ENCODE data around the gene C11orf24. TPM values are rescaled to one million over a fixed set of nuclear protein-coding genes. Genes with fewer than 3 reads are reported as not detected.

Gene C11orf24
- total and polyA plus RNA-seq, 11 donors, result 17.6 to 60.5 (median 33.6) TPM

DNA sequence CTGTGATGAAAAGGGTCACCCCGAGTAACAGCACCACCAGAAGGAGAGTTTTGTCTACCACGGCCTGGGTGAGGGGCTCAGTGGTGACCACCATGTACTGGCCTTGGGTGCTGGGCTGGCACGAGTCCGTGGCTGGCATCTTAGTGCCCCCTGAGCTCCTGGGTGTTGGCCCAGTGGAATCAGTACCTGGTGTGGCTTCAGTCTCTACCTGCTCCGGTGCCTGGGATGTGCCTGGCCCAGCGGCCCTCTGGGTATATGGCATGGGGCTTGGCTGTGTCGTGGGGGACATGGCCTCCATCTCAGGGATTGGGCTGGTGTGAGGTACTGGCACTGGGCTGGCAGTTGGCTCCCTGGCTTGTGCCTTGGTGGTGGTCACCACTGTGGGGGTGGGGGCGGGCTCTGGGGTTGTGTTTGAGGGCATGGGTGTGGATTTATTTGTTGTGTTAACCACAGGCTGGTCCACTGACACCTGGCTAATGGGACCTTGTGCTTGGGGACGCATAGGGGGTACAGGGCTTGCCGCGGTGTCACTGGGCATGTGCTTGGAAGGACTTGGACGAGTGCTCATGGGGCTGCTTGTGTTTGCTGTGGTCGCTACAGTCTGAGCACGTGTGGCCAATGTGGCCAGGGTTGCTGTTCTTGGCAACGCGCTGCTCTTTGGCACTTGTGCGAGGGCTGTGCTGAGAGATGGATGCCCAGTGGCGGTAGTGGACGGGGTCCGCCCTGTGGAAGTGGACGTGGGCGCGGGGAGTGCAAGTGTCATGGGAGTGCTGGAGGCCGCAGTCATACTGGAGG, 9.8 kb downstream of the C11orf24 start:
- TF ChIP-seq, protein P1, sequence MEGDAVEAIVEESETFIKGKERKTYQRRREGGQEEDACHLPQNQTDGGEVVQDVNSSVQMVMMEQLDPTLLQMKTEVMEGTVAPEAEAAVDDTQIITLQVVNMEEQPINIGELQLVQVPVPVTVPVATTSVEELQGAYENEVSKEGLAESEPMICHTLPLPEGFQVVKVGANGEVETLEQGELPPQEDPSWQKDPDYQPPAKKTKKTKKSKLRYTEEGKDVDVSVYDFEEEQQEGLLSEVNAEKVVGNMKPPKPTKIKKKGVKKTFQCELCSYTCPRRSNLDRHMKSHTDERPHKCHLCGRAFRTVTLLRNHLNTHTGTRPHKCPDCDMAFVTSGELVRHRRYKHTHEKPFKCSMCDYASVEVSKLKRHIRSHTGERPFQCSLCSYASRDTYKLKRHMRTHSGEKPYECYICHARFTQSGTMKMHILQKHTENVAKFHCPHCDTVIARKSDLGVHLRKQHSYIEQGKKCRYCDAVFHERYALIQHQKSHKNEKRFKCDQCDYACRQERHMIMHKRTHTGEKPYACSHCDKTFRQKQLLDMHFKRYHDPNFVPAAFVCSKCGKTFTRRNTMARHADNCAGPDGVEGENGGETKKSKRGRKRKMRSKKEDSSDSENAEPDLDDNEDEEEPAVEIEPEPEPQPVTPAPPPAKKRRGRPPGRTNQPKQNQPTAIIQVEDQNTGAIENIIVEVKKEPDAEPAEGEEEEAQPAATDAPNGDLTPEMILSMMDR (IDR thresholded peaks at IDR 0.05), result no peak
- TF ChIP-seq POLR2A (IDR thresholded peaks at IDR 0.05), result no peak
- Histone ChIP-seq H3K27ac (no peak overlapping the region), H3K27me3 (no peaks in the 10 kb centered on the region), H3K9me3 (no peaks in the 10 kb centered on the region), H3K4me3 (no peak overlapping the region), H3K4me1 (peaks cover 0 to 18% (median 9%) of the 10 kb centered on the region in 12 donors), H3K36me3 (peaks cover 0 to 67% (median 60%) of the 10 kb centered on the region in 9 donors)
- DNase-seq (no peak), ATAC-seq (no peak)
- WGBS, 4 donors, result 93 to 96% (median 95%) methylated on average over 20 to 24 of the region's 24 CpGs
- intact Hi-C loops (cut with DNase I), result no loop called here

DNA sequence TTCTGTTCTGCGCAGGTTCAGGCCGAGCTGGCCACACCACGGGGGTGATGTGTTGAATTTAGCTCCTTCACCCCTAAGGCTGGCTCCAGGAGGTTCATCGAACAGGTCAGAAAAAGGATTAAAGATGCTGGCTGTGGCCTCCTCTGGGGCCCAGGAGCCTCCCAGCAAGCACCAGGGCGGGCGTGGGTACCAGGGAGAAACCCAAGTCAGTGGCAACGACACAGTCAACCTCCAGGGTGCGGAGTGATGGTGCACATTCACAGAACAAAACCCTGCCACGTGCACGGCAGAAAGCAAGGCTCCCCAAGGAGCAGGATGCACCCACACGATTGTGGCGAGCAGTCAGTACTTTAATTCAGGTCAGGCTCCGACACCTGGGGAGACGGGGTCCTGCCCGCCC, 10.8 kb downstream of the C11orf24 start:
- no peak overlapping the region for H3K4me3 ChIP-seq
- TF ChIP-seq, protein P1 (IDR thresholded peaks at IDR 0.05), result no peak
- TF ChIP-seq POLR2A (IDR thresholded peaks at IDR 0.05), result no peak
- DNase-seq, result no peak
- no peaks in the 10 kb centered on the region for H3K27me3 ChIP-seq
- no peaks in the 10 kb centered on the region for H3K9me3 ChIP-seq
- WGBS, 4 donors, result 82 to 86% (median 84%) methylated on average over 15 of the region's 15 CpGs
- intact Hi-C loops (cut with DNase I), result no loop called here
- H3K27ac ChIP-seq, result no peak overlapping the region
- H3K4me1 ChIP-seq, result peaks cover 0 to 21% (median 9%) of the 10 kb centered on the region in 12 donors
- ATAC-seq, result no peak
- peaks cover 0 to 57% (median 51%) of the 10 kb centered on the region in 9 donors for H3K36me3 ChIP-seq

- Histone ChIP-seq H3K36me3 (peaks cover 0 to 52% (median 45%) of the 10 kb centered on the region in 9 donors), H3K4me1 (peaks cover 0 to 24% (median 9%) of the 10 kb centered on the region in 12 donors), H3K27me3 (no peaks in the 10 kb centered on the region), H3K9me3 (no peaks in the 10 kb centered on the region), H3K27ac (no peak overlapping the region), H3K4me3 (no peak overlapping the region)
- TF ChIP-seq POLR2A (IDR thresholded peaks at IDR 0.05), result no peak
- TF ChIP-seq, protein P1 (IDR thresholded peaks at IDR 0.05), result no peak
- no peak for DNase-seq
- intact Hi-C loops (cut with DNase I), result no loop called here
- ATAC-seq, result no peak
- WGBS, 4 donors, result 94 to 96% (median 95%) methylated on average over 6 of the region's 6 CpGs
Observed at GRCh38 chr11:68260484-68260883, 11.3 kb downstream of the C11orf24 start.

- Histone ChIP-seq H3K27ac (no peak overlapping the region), H3K36me3 (peaks cover 0 to 42% (median 37%) of the 10 kb centered on the region in 9 donors), H3K4me3 (no peak overlapping the region), H3K27me3 (no peaks in the 10 kb centered on the region), H3K4me1 (peaks cover 0 to 24% (median 9%) of the 10 kb centered on the region in 12 donors), H3K9me3 (no peaks in the 10 kb centered on the region)
- ATAC-seq (no peak), DNase-seq (no peak)
- intact Hi-C loops (cut with DNase I), result loop anchor here in 7 of 10 donors (2.0 to 5.0 kb wide), 5 partner anchors 37 to 188 kb away; no protein-coding TSS in a partner anchor
- no peak for TF ChIP-seq POLR2A (IDR thresholded peaks at IDR 0.05)
- TF ChIP-seq, protein P1 (IDR thresholded peaks at IDR 0.05), result no peak
- WGBS, 4 donors, result 86 to 92% (median 90%) methylated on average over 15 of the region's 15 CpGs
Observed at GRCh38 chr11:68259122-68259959, 12.4 kb downstream of the C11orf24 start.

Measured in heart left ventricle (tissue), 16 donors.